SK-MEL-5 (cell line): Measurements from ENCODE around the gene ZMYND15. TPM values are rescaled to one million over a fixed set of nuclear protein-coding genes. Genes with fewer than 3 reads are reported as not detected.

ENCODE experiments used
- DNase-seq: peaks from one replicate; pipeline ENCODE4 v3.0.0-alpha.2; 2016; ENCODE audit warnings: low read depth, low spot score
- in situ Hi-C: cut with HindIII; loops from 2 replicates; pipeline ENCODE4 v1.10.0; 2016; ENCODE audit warnings: low sequenced_read_pairs, high pct_unique_total_duplicates, low pct_unique_long_range_greater_than_20kb
- total RNA-seq: library from RNA; depleted of rRNA; stranded (reverse); fragments of >200 nt; shearing (Covaris generic); gene quantifications from 2 replicates; pipeline ENCODE4 v1.2.3, GENCODE V29; 2014

Gene ZMYND15
- total RNA-seq, 1 experiment from 2014 or later = not detected

GRCh38 chr17:4764595-4764994, 25.0 kb downstream of the ZMYND15 start:
- DNase-seq = no peak
- in situ Hi-C loops = no loop called here

GRCh38 chr17:4766201-4766600, 26.6 kb downstream of the ZMYND15 start:
- no peak for DNase-seq
- in situ Hi-C loops = no loop called here

- DNase-seq = no peak
Measured at GRCh38 chr17:4766723-4767122, 27.1 kb downstream of the ZMYND15 start.

GRCh38 chr17:4768298-4768697, 28.7 kb downstream of the ZMYND15 start:
- no peak for DNase-seq
- in situ Hi-C loops = no loop called here

More at GRCh38 chr17:4766723-4767122, 27.1 kb downstream of the ZMYND15 start:
- in situ Hi-C loops = no loop called here

GRCh38 chr17:4769628-4770027, 30.0 kb downstream of the ZMYND15 start:
- in situ Hi-C loops = no loop called here

GRCh38 chr17:4771519-4772234, 32.0 kb downstream of the ZMYND15 start, which contains the start of gene TM4SF5:
TM4SF5 (plus strand) TSS chr17:4771886; CDS start chr17:4771923, 37 bp downstream.
- DNase-seq = no peak
- in situ Hi-C loops = no loop called here

More at GRCh38 chr17:4769628-4770027, 30.0 kb downstream of the ZMYND15 start:
- DNase-seq = no peak

GRCh38 chr17:4772235-4772613, 32.6 kb downstream of the ZMYND15 start:
- in situ Hi-C loops = no loop called here
- DNase-seq = no peak

- in situ Hi-C loops = no loop called here
- no peak for DNase-seq
Measured at GRCh38 chr17:4777969-4778760, 38.5 kb downstream of the ZMYND15 start.

GRCh38 chr17:4780325-4780955, 40.8 kb downstream of the ZMYND15 start:
- no peak for DNase-seq
- in situ Hi-C loops = no loop called here

- in situ Hi-C loops = no loop called here
- DNase-seq = no peak
Measured at GRCh38 chr17:4782652-4783051, 43.0 kb downstream of the ZMYND15 start.

- DNase-seq = no peak
- in situ Hi-C loops = no loop called here
Measured at GRCh38 chr17:4785311-4786105, 45.9 kb downstream of the ZMYND15 start.

GRCh38 chr17:4786106-4786511, 46.5 kb downstream of the ZMYND15 start, which contains the start of gene VMO1:
VMO1 (minus strand) TSS chr17:4786364; CDS start chr17:4786352, 12 bp downstream.
- in situ Hi-C loops = no loop called here
- no peak for DNase-seq

- in situ Hi-C loops = no loop called here
- no peak for DNase-seq
Measured at GRCh38 chr17:4786516-4786915, 46.9 kb downstream of the ZMYND15 start.

- no peak for DNase-seq
- in situ Hi-C loops = no loop called here
Measured at GRCh38 chr17:4788159-4788806, 48.6 kb downstream of the ZMYND15 start.

- in situ Hi-C loops = no loop called here
- DNase-seq = no peak
Measured at GRCh38 chr17:4788807-4789700, 49.4 kb downstream of the ZMYND15 start, which contains the start of gene GLTPD2. GLTPD2 (plus strand) TSS chr17:4788964; CDS start chr17:4789012, 48 bp downstream.

GRCh38 chr17:4789701-4789950, 50.0 kb downstream of the ZMYND15 start:
- in situ Hi-C loops = no loop called here
- no peak for DNase-seq
